Cardiac fibroblast (primary cell): ENCODE measurements around the gene FER.
"Not testable (repeated sequence)": the region's sequence is repeated elsewhere in the genome, so short reads cannot be mapped to it uniquely, and the experiment has no call there.

ENCODE experiments used
- DNase-seq, 2 donors: peaks; one replicate each; pipeline versions ENCODE4 v3.0.0 to v3.0.0-alpha.2; 2010; ENCODE audit warnings: low read depth in 2 of 2
- H3K4me3 ChIP-seq, 2 donors: replicated peaks in 1 of 2; 1 replicate in 1 of 2; 2 replicates in 1 of 2; pipeline ENCODE4 v1.5.1; 2011; ENCODE audit warnings: low read depth in 2 of 2, low read length in 2 of 2, mild to moderate bottlenecking in 2 of 2, moderate library complexity in 1 of 2
- TF ChIP-seq, protein P1 (sequence below): IDR thresholded peaks from one replicate; pipeline ENCODE4 v1.5.1; 2011; ENCODE audit warnings: low read depth, mild to moderate bottlenecking, low read length, inconsistent platforms

The FER gene

DNA sequence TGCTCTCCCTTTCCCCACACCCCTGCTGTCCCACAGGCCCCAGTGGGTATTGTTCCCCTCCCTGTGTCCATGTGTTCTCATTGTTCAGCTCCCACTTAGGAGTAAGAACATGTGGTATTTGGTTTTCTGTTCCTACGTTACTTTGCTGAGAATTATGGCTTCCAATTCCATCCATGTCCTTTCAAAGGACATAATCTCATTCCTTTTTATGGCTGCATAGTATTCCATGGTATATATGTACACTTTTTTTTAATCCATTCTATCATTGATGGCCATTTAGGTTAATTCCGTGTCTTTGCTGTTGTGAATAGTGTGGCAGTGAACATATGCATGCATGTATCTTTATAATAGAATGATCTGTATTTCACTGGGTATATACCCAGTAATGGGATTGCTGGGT, 25.6 kb downstream of the FER start:
- no peak overlapping the region for H3K4me3 ChIP-seq
- DNase-seq, result no peak
- TF ChIP-seq, protein P1, sequence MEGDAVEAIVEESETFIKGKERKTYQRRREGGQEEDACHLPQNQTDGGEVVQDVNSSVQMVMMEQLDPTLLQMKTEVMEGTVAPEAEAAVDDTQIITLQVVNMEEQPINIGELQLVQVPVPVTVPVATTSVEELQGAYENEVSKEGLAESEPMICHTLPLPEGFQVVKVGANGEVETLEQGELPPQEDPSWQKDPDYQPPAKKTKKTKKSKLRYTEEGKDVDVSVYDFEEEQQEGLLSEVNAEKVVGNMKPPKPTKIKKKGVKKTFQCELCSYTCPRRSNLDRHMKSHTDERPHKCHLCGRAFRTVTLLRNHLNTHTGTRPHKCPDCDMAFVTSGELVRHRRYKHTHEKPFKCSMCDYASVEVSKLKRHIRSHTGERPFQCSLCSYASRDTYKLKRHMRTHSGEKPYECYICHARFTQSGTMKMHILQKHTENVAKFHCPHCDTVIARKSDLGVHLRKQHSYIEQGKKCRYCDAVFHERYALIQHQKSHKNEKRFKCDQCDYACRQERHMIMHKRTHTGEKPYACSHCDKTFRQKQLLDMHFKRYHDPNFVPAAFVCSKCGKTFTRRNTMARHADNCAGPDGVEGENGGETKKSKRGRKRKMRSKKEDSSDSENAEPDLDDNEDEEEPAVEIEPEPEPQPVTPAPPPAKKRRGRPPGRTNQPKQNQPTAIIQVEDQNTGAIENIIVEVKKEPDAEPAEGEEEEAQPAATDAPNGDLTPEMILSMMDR, result no peak

DNA sequence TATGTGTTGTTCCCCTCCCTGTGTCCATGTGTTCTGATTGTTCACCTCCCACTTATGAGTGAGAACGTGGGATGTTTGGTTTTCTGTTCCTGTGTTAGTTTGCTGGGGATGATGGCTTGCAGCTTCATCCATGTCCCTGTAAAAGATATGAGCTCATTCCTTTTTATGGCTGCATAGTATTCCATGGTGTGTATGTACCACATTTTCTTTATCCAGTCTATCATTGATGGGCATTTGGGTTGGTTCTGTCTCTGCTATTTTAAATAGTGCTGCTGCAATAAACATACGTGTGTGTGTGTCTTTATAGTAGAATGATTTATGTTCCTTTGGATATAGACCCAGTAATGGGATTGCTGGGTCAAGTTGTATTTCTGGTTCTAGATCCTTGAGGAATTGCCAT, 26.4 kb downstream of the FER start:
- H3K4me3 ChIP-seq, DNase-seq: not testable (repeated sequence)

DNA sequence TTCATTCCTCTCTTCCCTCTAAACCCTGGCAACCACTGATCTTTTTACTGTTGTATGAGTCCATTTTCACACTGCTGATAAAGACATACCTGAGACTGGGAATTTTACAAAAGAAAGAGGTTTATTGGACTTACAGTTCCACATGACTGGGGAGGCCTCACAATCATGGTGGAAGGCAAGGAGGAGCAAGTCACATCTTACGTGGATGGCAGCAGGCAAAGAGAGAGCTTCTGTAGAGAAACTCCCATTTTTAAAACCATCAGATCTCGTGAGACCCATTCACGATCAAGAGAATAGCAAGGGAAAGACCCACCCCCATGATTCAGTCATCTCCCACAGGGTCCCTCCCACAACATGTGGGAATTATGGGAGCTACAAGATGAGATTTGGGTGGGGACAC, 29.9 kb downstream of the FER start:
- DNase-seq, H3K4me3 ChIP-seq: not testable (repeated sequence)

DNA sequence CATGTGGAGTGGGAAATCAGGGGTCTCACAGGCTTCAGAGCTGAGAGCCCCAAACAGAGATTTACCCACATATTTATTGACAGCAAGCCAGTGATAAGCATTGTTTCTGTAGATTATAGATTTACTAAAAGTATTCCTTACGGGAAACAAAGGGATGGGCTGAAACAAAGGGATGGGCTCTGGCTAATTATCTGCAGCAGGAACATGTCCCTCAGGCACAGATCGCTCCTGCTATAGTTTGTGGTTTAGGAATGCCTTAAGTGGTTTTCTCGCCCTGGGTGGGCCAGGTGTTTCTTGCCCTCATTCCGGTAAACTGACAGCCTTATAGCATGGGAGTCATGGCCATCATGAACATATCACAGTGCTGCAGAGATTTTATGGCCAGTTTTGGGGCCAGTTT, 36.9 kb downstream of the FER start:
- DNase-seq, H3K4me3 ChIP-seq: not testable (repeated sequence)

DNA sequence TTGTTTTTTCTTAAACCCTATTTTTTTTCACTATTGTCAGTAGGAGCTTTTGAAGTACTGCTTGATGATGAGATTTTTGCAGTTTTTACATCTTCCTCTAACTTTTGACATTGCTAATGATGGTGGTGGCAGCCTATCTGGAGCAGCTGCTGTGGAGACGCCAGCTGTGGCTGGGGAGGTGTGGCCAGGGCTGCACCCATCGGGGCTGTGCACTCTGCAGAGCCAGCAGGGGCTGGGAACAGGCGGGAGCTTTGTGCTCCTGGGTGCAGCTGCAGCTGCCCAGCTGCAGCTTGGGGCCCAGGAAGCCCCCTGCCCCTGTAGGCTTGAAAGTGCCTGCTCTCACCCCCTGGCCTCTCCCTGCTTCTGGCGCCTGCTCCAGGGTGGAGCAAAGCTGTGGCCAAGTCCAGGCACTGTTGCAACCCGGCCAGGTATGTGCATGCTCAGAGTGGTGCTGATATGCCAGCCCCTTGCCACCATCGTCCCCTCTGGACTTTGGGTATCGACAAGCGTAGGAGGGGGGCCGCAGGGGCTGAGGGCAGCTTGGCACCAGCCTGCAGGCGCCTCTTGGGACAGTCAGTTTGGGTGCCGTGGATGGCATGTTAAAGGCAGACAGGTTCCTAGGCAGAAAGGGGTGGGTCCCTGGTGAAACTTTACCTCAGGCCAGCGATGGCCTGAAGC, 39.2 kb downstream of the FER start:
- no peak overlapping the region for H3K4me3 ChIP-seq
- TF ChIP-seq, protein P1, result no peak
- no peak for DNase-seq

DNA sequence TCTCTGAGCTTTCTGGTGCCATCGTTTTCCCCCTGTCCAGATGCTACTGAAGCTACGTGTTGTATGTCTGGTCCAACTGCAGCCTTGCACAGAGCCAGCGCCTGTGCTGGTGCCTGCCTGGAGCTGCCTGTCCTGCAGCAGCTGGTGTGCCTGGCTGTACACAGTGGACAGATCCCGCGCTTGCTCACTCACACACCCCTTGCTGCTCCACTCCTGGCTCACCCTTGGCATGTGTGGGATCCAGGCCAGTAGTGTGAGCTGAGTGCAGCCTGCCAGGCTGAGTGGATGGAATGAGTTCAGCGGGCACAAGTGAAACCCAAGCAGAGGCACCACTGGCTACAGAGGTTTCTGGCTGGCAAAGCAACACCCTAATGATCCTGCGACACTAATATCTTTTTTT, 40.4 kb downstream of the FER start:
- TF ChIP-seq, protein P1, result no peak
- H3K4me3 ChIP-seq, result no peak overlapping the region
- DNase-seq, result peak in 1 of 2 donors; percentile 16

DNA sequence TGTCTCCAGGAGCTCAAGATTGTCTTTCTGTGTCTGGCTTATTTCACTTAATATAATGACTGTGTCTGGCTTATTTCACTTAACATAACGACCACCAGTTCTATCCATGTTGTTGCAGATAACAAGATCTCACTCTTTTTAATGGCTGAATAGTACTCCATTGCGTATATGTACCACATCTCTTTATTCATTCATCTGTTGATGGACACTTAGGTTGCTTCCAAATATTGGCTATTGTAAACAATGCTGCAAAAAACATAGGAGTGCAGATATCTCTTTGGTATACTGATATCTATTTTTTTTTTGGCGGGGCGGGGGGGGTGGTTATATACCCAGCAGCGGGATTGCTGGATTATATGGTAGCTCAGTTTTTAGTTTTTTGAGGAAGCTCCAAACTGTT, 45.5 kb downstream of the FER start:
- H3K4me3 ChIP-seq, result no peak overlapping the region
- TF ChIP-seq, protein P1, result no peak
- DNase-seq, result no peak

DNA sequence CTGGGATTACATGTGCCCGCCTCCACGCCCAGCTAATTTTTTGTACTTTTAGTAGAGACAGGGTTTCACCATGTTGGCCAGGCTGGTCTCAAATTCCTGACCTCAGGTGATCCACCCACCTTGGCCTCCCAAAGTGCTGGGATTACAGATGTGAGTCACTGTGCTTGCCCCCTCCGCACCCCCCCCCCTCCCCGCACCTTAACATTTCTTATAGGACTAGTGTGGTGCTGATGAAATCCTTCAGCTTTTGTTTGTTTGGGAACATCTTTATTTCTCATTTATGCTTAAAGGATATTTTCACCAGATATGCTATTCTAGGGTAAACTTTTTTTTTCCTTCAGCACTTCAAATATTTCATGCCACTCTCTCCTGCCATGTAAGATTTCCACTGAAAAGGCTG, 46.7 kb downstream of the FER start:
- not testable (repeated sequence) for DNase-seq

DNA sequence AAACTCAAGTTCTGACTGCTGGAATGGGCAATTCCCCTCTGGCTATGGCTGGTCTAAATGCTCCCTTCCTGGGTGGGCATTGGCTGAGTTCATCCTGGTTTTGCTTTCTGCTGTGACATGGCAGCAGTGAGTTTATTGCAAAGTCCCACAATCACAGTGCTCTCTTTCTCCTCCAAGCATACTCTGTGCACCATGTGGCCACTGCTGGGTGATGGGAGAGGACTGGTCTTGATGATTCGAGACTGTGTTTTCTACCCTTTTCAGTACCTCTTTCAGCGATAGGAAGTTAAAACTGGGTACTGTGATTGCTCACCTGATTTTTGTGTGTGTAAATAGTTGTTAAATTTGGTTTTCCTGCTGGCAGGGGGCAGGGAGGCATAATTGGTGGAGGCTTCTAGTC, 49.7 kb downstream of the FER start:
- TF ChIP-seq, protein P1, result no peak
- DNase-seq, result no peak
- H3K4me3 ChIP-seq, result no peak overlapping the region

More for the DNA sequence above, 46.7 kb downstream of the FER start:
- not testable (repeated sequence) for H3K4me3 ChIP-seq
